Muscle layer of colon (tissue), 2 donors: ENCODE results near the gene GPRC5D.

Source experiments
- H3K27ac ChIP-seq: one replicate; pipeline ENCODE4 v1.7.0; 2013; ENCODE audit warnings: low read depth, mild to moderate bottlenecking, low read length, moderate library complexity
- H3K27me3 ChIP-seq, 2 donors: one replicate each; pipeline ENCODE4 v1.7.0; 2013; ENCODE audit warnings: low read length in 2 of 2, mild to moderate bottlenecking in 2 of 2; ENCODE audit not compliant: insufficient read depth in 2 of 2, control insufficient read depth in 1 of 2
- H3K36me3 ChIP-seq: one replicate; pipeline ENCODE4 v1.7.0; 2013; ENCODE audit warnings: mild to moderate bottlenecking, low read length; ENCODE audit not compliant: insufficient read depth
- H3K4me1 ChIP-seq: one replicate; pipeline ENCODE4 v1.7.0; 2013; ENCODE audit warnings: mild to moderate bottlenecking, low read length; ENCODE audit not compliant: insufficient read depth
- H3K4me3 ChIP-seq, 2 donors: one replicate each; pipeline ENCODE4 v1.7.0; 2013; ENCODE audit warnings: low read length in 2 of 2, low read depth in 1 of 2, mild to moderate bottlenecking in 1 of 2, moderate library complexity in 1 of 2
- H3K9ac ChIP-seq: one replicate; pipeline ENCODE4 v1.7.0; 2013; ENCODE audit warnings: low read length
- H3K9me3 ChIP-seq: one replicate; pipeline ENCODE4 v1.7.0; 2013; ENCODE audit warnings: mild to moderate bottlenecking, low read length
- donor health status: abdominal sarcoma.
- donor health status: Adenocarcinoma of cecum.

GPRC5D gene

DNA sequence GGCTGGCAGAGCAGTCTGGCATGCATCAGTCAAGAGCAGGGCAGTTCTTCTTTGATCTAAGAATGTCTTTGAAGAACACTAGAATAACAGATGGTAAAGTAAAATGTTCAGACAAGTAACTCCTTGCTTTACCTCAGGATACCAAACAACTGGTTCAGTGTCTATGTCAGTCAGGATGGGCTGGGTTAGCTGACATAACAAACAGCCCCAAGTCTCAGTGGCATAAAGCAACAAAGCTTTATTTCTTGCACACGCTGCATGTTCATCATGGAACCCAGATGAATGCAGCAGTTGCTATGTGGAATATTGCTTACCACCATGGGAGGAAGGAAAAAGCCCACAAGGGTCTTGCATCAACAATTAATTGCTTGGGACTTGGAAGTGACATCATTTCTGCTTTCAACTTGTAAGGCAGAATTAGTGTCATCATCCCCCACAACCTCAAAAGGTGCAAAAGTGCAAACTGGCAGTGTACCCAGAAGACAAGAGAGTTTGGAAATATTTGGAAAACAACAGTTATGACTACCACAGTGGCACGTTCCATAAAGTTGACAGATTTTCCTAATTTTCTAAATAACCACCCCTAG, 21.2 kb downstream of the GPRC5D start:
- Histone ChIP-seq H3K36me3 (no peaks in the 10 kb centered on the region), H3K27ac (no peak overlapping the region), H3K27me3 (no peaks in the 10 kb centered on the region), H3K4me1 (no peaks in the 10 kb centered on the region), H3K9ac (no peak overlapping the region), H3K9me3 (no peaks in the 10 kb centered on the region), H3K4me3 (no peak overlapping the region)

DNA sequence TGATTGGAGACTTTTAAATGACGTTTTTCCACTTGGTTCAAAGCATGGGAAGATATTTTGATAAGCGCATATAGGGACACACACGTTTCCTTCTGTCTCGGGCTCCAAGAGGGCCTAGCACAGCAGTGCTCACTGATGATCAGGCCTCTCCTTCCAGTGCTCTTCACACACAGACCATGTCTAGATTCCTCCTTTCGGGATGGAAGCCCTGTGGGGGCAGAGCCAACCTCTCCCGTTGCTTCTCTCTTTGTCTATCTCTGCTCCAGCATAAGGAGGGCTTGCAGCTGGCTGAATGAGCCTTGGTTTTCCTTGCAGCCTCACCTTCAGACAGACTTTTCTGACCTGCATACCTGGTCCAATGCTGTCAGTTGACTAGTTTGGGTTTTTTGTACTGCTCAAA, 22.3 kb downstream of the GPRC5D start:
- Histone ChIP-seq H3K4me3 (no peak overlapping the region), H3K36me3 (no peaks in the 10 kb centered on the region), H3K4me1 (no peaks in the 10 kb centered on the region), H3K27ac (no peak overlapping the region), H3K9ac (no peak overlapping the region), H3K9me3 (no peaks in the 10 kb centered on the region), H3K27me3 (no peaks in the 10 kb centered on the region)

DNA sequence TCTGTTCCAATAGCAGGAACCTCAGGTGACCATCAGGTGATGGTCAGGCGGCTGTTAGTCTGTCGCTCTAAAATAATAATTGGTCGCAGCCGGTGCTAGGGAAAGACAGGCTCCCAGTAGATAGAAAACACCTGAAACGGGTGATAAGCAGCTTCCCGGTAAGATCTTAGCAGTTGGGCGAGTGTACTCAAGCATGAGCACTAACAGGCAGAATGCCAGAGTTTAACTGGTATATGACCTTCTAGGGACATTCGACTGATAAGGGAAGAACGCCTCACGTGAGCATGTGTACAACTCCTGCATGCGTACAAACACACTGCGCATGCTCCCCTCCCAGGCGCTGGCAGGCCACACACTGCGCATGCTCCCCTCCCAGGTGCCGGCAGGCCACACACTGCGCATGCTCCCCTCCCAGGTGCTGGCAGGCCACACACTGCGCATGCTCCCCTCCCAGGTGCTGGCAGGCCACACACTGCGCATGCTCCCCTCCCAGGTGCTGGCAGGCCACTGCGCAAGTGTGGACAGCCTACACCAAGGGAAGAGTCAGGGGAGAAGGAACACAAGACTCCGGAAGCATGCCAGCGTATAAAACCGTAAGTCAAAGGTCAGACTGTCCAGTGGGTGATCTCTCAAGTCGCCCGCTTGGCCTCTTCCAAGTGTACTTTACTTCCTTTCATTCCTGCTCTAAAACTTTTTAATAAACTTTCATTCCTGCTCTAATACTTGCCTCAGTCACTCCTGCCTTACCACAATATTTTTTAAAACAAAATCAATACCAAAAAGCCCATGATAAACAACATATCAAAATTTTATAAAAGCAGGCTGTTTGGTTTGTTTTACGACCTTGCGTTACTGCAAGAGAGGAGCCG, 24.5 kb downstream of the GPRC5D start:
- H3K4me1 ChIP-seq = no peaks in the 10 kb centered on the region
- H3K27ac ChIP-seq = no peak overlapping the region
- H3K36me3 ChIP-seq = no peaks in the 10 kb centered on the region
- H3K4me3 ChIP-seq = no peak overlapping the region
- H3K27me3 ChIP-seq = no peaks in the 10 kb centered on the region
- H3K9me3 ChIP-seq = no peaks in the 10 kb centered on the region
- no peak overlapping the region for H3K9ac ChIP-seq

DNA sequence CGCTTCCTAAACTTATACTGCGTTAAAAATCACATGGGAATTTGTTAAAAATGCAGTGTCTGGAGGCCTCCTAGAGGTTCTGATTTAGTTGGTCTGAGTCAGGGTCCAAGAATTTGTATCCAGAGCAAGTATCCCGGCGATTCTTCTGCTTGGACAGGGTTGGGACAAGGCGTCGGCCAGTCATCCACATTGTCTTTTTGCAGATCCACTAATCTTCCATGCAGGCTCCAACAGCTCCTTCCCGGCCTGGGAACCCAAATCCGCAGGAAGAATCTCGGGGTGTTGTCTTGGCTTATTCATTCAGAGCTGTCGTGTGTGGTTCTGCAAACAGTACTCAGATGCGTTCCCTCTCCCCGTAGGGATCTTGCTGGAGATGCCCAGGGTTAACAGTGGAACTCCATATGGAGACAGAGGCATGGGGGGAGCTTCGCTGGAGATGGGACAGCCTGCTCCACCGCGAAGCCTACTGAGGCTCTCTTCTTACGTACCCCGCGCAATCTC, 25.3 kb downstream of the GPRC5D start:
- H3K27me3 ChIP-seq = no peaks in the 10 kb centered on the region
- no peak overlapping the region for H3K27ac ChIP-seq
- no peaks in the 10 kb centered on the region for H3K4me1 ChIP-seq
- H3K9me3 ChIP-seq = no peaks in the 10 kb centered on the region
- H3K36me3 ChIP-seq = no peaks in the 10 kb centered on the region
- no peak overlapping the region for H3K9ac ChIP-seq
- H3K4me3 ChIP-seq = no peak overlapping the region

DNA sequence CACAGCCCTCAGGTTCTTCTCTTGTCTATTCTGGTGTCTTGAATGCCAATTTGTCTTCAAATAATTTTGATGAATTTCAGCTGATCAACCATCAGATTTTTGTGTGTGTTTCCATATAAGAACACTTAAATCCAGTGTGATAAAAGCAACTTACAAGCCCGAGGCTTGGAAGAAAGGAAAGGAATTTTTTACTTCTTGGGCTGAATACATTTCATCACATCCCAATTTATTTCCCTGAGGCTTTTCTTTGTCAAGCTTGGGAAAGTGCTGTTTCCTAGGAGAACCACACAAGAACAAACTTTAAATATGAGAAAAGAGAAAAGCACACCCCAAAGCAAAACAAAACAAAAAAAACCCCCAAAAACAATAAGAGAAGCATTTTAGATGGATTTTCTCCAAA, 26.6 kb downstream of the GPRC5D start:
- H3K27me3 ChIP-seq = no peaks in the 10 kb centered on the region
- no peak overlapping the region for H3K9ac ChIP-seq
- H3K27ac ChIP-seq = no peak overlapping the region
- H3K36me3 ChIP-seq = no peaks in the 10 kb centered on the region
- H3K9me3 ChIP-seq = no peaks in the 10 kb centered on the region
- H3K4me3 ChIP-seq = no peak overlapping the region
- H3K4me1 ChIP-seq = no peaks in the 10 kb centered on the region

DNA sequence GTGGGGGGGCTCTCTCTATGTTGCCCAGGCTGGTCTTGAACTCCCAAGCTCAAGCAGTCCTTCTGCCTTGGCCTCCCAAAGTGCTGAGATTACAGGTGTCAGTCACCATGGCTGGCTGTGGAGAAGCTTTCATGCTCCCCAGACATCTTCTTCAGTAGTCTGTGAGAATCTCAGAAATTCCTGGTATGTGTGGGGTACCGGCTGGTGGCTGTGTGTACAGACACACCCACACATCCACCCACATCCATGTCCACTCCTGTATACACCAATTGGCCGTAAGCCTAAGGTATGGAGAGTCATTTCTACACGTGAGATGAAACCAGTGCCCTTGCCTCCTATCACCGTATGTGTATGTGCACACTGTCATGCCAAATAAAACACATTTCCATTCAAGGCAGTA, 27.8 kb downstream of the GPRC5D start:
- no peak overlapping the region for H3K27ac ChIP-seq
- no peaks in the 10 kb centered on the region for H3K4me1 ChIP-seq
- no peaks in the 10 kb centered on the region for H3K9me3 ChIP-seq
- H3K36me3 ChIP-seq = no peaks in the 10 kb centered on the region
- no peak overlapping the region for H3K4me3 ChIP-seq
- no peaks in the 10 kb centered on the region for H3K27me3 ChIP-seq
- no peak overlapping the region for H3K9ac ChIP-seq

DNA sequence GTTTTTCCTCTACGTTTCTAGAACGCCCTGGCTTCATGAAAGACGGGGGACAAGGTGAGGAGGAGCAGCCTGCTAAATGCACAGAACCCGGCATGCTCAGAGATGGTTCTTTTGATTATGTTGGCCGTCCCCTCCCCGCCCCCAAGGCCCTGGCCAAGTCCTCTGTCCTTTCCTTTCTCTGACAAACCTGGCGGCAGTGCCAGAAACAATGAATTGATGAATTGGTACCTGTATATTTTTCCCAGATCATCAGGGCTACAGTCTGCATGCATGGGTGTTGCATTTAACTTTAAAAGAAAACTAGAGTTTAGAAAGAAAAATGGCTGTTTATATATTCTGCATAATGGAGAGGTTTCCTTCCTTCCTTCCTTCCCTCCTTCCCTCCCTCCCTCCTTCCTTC, 29.0 kb downstream of the GPRC5D start:
- Histone ChIP-seq H3K27ac (no peak overlapping the region), H3K36me3 (no peaks in the 10 kb centered on the region), H3K9me3 (no peaks in the 10 kb centered on the region), H3K9ac (no peak overlapping the region), H3K27me3 (no peaks in the 10 kb centered on the region), H3K4me1 (no peaks in the 10 kb centered on the region), H3K4me3 (no peak overlapping the region)

DNA sequence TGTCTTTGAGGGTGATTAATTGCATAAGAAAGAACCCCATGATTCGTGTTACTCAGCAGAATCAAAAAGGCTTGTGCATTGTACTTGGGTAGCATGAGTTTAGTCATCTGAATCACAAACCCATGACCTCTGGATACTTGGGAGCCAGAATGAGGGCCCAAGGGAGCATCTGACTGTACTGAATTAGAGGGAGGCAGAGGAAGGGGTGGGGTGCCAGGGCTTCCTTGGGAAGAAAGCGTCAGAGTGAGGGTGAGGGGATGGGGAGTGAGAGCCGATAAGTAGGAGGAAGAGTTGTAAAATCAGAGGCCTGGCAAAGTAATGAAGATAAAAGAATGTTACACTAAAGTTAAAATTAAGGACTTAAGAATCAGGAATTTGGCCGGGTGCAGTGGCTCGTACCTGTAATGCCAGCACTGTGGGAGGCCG, 29.8 kb downstream of the GPRC5D start:
- Histone ChIP-seq H3K4me1 (no peaks in the 10 kb centered on the region), H3K27ac (no peak overlapping the region), H3K9ac (no peak overlapping the region), H3K9me3 (no peaks in the 10 kb centered on the region), H3K36me3 (no peaks in the 10 kb centered on the region), H3K4me3 (no peak overlapping the region), H3K27me3 (no peaks in the 10 kb centered on the region)

DNA sequence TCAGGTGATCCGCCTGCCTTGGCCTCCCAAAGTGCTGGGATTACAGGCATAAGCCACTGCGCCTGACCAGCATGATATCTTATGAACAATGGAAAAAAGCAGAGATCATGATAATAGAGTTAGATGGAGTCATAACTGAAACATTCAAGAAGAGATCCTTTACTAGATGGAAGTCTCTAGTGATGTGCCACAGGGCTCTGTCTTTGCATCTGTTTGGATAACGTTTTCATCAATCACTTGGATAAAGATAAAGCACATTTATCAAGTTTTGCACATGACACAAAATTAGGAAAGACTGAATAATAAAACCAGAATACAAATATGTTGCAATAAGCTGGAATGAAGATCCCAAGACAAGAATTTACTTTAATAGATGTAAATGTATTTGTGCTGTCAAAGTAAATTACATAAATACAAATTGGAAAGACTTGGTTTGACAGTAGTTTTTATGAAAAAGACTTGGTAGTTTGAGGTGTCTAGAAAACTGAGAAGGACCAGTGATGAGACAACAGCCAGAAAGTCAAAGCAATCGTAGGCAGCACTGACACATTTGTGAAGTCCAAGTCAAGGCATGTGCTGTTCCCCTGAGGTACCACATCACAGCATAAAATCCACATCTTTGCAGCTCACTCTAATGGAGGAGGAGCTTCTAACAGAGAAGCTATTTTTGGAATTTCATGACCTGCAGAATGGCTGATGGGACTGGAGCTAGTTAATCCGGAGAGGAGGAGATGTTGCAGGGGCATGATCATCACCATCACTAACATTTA, 32.1 kb downstream of the GPRC5D start:
- Histone ChIP-seq H3K4me1 (no peaks in the 10 kb centered on the region), H3K4me3 (no peak overlapping the region), H3K27me3 (no peaks in the 10 kb centered on the region), H3K27ac (no peak overlapping the region), H3K36me3 (no peaks in the 10 kb centered on the region), H3K9me3 (no peaks in the 10 kb centered on the region), H3K9ac (no peak overlapping the region)

DNA sequence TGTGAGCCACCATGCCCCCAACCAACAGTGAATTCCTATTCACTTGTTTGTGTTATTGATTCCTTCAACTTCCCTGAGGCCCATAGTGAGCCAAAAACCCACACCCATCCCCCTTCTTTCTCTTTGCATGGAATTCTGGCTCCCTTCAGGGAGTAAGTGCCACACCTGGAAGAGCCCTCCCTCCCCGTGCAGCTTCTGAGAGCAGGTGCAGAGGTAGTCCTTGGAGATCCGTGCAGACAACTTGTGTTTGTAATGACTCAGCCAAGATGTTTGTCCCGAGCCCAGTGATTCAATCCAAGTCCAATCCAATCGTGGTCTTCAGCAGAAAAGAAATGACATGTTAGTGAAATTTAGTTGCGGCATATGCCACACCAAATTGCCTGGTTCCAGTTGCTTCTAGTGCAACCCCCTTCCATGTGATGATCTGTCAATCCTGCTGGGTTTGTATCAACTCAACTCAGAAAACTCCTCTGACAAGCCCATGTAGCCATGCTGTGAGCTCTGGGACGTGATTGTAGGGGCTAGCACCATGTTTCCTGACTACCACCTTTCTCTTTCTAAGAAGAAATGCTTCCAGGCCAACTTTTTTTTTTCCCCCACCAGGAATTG, 33.1 kb downstream of the GPRC5D start:
- Histone ChIP-seq H3K9ac (no peak overlapping the region), H3K36me3 (no peaks in the 10 kb centered on the region), H3K27ac (no peak overlapping the region), H3K4me1 (no peaks in the 10 kb centered on the region), H3K27me3 (no peaks in the 10 kb centered on the region), H3K9me3 (no peaks in the 10 kb centered on the region), H3K4me3 (no peak overlapping the region)

DNA sequence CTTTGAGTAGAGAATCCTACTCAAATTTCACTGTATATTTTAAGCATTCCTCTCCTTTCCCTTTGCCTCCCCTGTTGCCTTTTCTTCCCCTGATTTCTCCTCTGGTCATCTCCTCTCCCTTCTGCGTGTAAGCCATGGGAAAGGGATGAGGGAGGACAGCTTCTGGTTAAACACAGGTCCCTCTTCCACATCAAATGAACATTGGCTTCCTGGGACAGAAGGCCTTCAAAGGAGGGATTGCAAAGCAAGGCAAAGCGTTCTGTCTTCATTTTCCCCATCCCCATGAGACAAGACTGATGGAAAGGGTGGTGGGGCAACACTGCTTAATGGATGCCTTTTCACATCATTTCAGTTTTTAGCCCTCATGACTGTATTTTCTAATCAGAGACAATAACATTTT, 34.5 kb downstream of the GPRC5D start:
- Histone ChIP-seq H3K4me1 (no peaks in the 10 kb centered on the region), H3K9me3 (no peaks in the 10 kb centered on the region), H3K4me3 (no peak overlapping the region), H3K9ac (no peak overlapping the region), H3K27ac (no peak overlapping the region), H3K27me3 (no peaks in the 10 kb centered on the region), H3K36me3 (no peaks in the 10 kb centered on the region)
